PC-9 (cell line): Measurements from ENCODE around the gene TNPO2. TPM values are rescaled to one million over a fixed set of nuclear protein-coding genes. Genes with fewer than 3 reads are reported as not detected.

Source experiments
- BruUV-seq: library from RNA; stranded (reverse); fragments of 400-500 nt; replicated peaks from 2 replicates; lab custom pipeline; 2021; lab: Mats Ljungman, UMichigan
- CTCF ChIA-PET: fragments of 300-600 bp; sonication (Branson Sonifier 250); formaldehyde crosslinking; loops from one replicate; lab custom pipeline; 2022; ENCODE audit warnings: antibody characterized with exemption; lab: Charles Lee
- POLR2A ChIA-PET: fragments of 300-600 bp; sonication (Branson Sonifier 250); formaldehyde crosslinking; loops from one replicate; lab custom pipeline; 2022; ENCODE audit warnings: antibody characterized with exemption; ENCODE audit not compliant: unreplicated experiment; lab: Charles Lee
- DNase-seq, 2 experiments: peaks; one replicate each; pipeline versions ENCODE4 v3.0.0 to v3.0.0-alpha.2; 2015 to 2022; ENCODE audit warnings: mixed read lengths in 1 of 2
- H2AFZ ChIP-seq: fragments of 200-600 bp; sonication (generic); 2 replicates; pipeline ENCODE4 v1.8.1; 2017; ENCODE audit warnings: antibody characterized with exemption
- H3F3A ChIP-seq: fragments of 200-600 bp; sonication (generic); 2 replicates; pipeline ENCODE4 v1.8.1; 2017; ENCODE audit warnings: antibody characterized with exemption, mild to moderate bottlenecking, low read depth; ENCODE audit not compliant: insufficient read depth
- H3K27ac ChIP-seq: fragments of 200-600 bp; sonication (generic); 2 replicates; pipeline ENCODE4 v1.6.1; 2016; ENCODE audit warnings: mixed run types
- H3K27me3 ChIP-seq: fragments of 200-600 bp; sonication (generic); 2 replicates; pipeline ENCODE4 v1.6.1; 2016; ENCODE audit warnings: low read depth, mixed run types; ENCODE audit not compliant: insufficient read depth
- H3K36me3 ChIP-seq: fragments of 200-600 bp; sonication (generic); 2 replicates; pipeline ENCODE4 v1.6.1; 2016; ENCODE audit warnings: low read depth, mixed run types
- H3K4me1 ChIP-seq: fragments of 200-600 bp; sonication (generic); replicated peaks from 2 replicates; pipeline ENCODE4 v1.6.1; 2016; ENCODE audit warnings: mixed run types; ENCODE audit not compliant: insufficient read depth
- H3K4me2 ChIP-seq: fragments of 200-600 bp; sonication (generic); 2 replicates; pipeline ENCODE4 v1.6.1; 2017; ENCODE audit warnings: mixed run types
- H3K4me3 ChIP-seq: fragments of 200-600 bp; sonication (generic); 2 replicates; pipeline ENCODE4 v1.6.1; 2016; ENCODE audit warnings: mixed run types
- H3K79me2 ChIP-seq: fragments of 200-600 bp; sonication (generic); 2 replicates; pipeline ENCODE4 v1.6.1; 2017; ENCODE audit warnings: low read depth, mixed run types
- H3K9me2 ChIP-seq: fragments of 200-600 bp; sonication (generic); 2 replicates; pipeline ENCODE4 v1.8.1; 2017; ENCODE audit warnings: mild to moderate bottlenecking; ENCODE audit not compliant: insufficient read depth
- H3K9me3 ChIP-seq: fragments of 200-600 bp; sonication (generic); 2 replicates; pipeline ENCODE4 v1.8.1; 2016; ENCODE audit warnings: low read depth; ENCODE audit not compliant: insufficient read depth
- H4K20me1 ChIP-seq: fragments of 200-600 bp; sonication (generic); 2 replicates; pipeline ENCODE4 v1.8.1; 2017; ENCODE audit not compliant: insufficient read depth
- CTCF ChIP-seq: fragments of 200-600 bp; sonication (generic); conservative IDR thresholded peaks from 2 replicates; pipeline ENCODE4 v1.6.1; 2017; ENCODE audit warnings: mixed run types, antibody characterized with exemption, mild to moderate bottlenecking, moderate library complexity
- EZH2 ChIP-seq: fragments of 200-600 bp; sonication (generic); IDR thresholded peaks from 2 replicates; pipeline ENCODE4 v1.8.0; 2017; ENCODE audit warnings: antibody characterized with exemption, low read depth
- intact Hi-C: fragments of 100-400 bp; cut with micrococcal nuclease; formaldehyde crosslinking; loops from one replicate; pipeline ENCODE4 v1.10.0; 2022; ENCODE audit not compliant: unreplicated experiment
- total RNA-seq: library from RNA; stranded (reverse); gene quantifications from 2 replicates; pipeline ENCODE4 v1.2.3, GENCODE V29; 2021

Gene TNPO2
- total RNA-seq, 1 experiment from 2014 or later: 77.5 TPM

GRCh38 chr19:12754465-12755196 is 30.9 kb upstream of the TNPO2 start:
- Histone ChIP-seq H3F3A (peaks cover 29% of the 10 kb centered on the region), H2AFZ (no peak overlapping the region), H3K36me3 (no peaks in the 10 kb centered on the region), H4K20me1 (0 out of 2 replicates have a peak, but pooled peaks cover 3% of the 10 kb centered on the region), H3K79me2 (no peaks in the 10 kb centered on the region), H3K27ac (no peak overlapping the region), H3K27me3 (peaks cover 18% of the 10 kb centered on the region), H3K4me1 (peaks cover 6% of the 10 kb centered on the region; the same call in 1 of the 2 replicates), H3K4me3 (no peak overlapping the region), H3K9me3 (no peaks in the 10 kb centered on the region), H3K4me2 (no peak overlapping the region), H3K9me2 (no peaks in the 10 kb centered on the region)
- POLR2A ChIA-PET: no interaction called here
- CTCF ChIA-PET: no interaction called here
- no peak for DNase-seq
- TF ChIP-seq EZH2: no peak
- no peak for TF ChIP-seq CTCF
- intact Hi-C loops: no loop called here
- no TSS peak for BruUV-seq

- H3K36me3 ChIP-seq: peaks cover 6% of the 10 kb centered on the region; the same call in 1 of the 2 replicates
- peaks cover 18% of the 10 kb centered on the region for H3K27me3 ChIP-seq
- H3F3A ChIP-seq: peaks cover 14% of the 10 kb centered on the region
- DNase-seq: no peak
- no peaks in the 10 kb centered on the region for H3K79me2 ChIP-seq
- ChIA-PET POLR2A (interaction anchor here (0.7 kb wide), 1 partner anchor 25 kb away, joined by 4 read pairs; no protein-coding TSS in a partner anchor), CTCF (no interaction called here)
- H3K4me3 ChIP-seq: no peak overlapping the region
- TF ChIP-seq CTCF (no peak), EZH2 (no peak)
- intact Hi-C loops: no loop called here
- no TSS peak for BruUV-seq
- H3K9me2 ChIP-seq: no peaks in the 10 kb centered on the region
- H4K20me1 ChIP-seq: no peaks in the 10 kb centered on the region
- H3K4me2 ChIP-seq: no peak overlapping the region
- H3K4me1 ChIP-seq: peaks cover 4% of the 10 kb centered on the region; the same call in 1 of the 2 replicates
- H3K9me3 ChIP-seq: no peaks in the 10 kb centered on the region
- no peak overlapping the region for H2AFZ ChIP-seq
- no peak overlapping the region for H3K27ac ChIP-seq
These were observed 28.5 kb upstream of the TNPO2 start for GRCh38 chr19:12752056-12752781.

- Histone ChIP-seq H3K9me3 (no peaks in the 10 kb centered on the region), H3K27ac (no peak within 1 kb of the TSS), H3K4me3 (no peak within 1 kb of the TSS), H3K9me2 (no peaks in the 10 kb centered on the region), H3K79me2 (no peaks in the 10 kb centered on the region), H2AFZ (no peak within 1 kb of the TSS), H3K36me3 (peaks cover 8% of the 10 kb centered on the region; the same call in 1 of the 2 replicates), H3K27me3 (peaks cover 18% of the 10 kb centered on the region), H3K4me1 (no peaks in the 10 kb centered on the region), H3F3A (peaks cover 14% of the 10 kb centered on the region), H4K20me1 (no peaks in the 10 kb centered on the region), H3K4me2 (no peak within 1 kb of the TSS)
- ChIA-PET POLR2A (no interaction called here), CTCF (no interaction called here)
- intact Hi-C loops: no loop called here
- TF ChIP-seq EZH2 (no peak), CTCF (no peak)
- BruUV-seq: no TSS peak
- no peak for DNase-seq
These were observed 27.9 kb upstream of the TNPO2 start, which contains the start of gene BEST2 for GRCh38 chr19:12751635-12752034. Gene BEST2 (plus strand): TSS chr19:12751791. CDS start chr19:12752593, 802 bp downstream.
